Coronary artery (tissue), 2 donors: ENCODE data around the gene C14orf93.
A peak's percentile ranks its signal among the peaks of the same experiment; 100 is the strongest.

Experiments used
- DNase-seq: peaks from one replicate; pipeline ENCODE4 v3.0.0-alpha.2; 2017; ENCODE audit warnings: low spot score
- H3K27ac ChIP-seq, 2 donors: fragments of 200-600 bp; sonication (generic); one replicate each; pipeline ENCODE4 v1.5.1; 2016 to 2019
- H3K4me3 ChIP-seq: fragments of 200-600 bp; sonication (generic); 2 replicates; pipeline ENCODE4 v1.5.1; 2016; ENCODE audit warnings: mild to moderate bottlenecking, moderate library complexity
- TF ChIP-seq, protein P1 (sequence below): fragments of 200-600 bp; sonication (generic); IDR thresholded peaks from one replicate; pipeline ENCODE4 v1.5.1; 2019; ENCODE audit warnings: antibody characterized with exemption

Gene C14orf93

DNA sequence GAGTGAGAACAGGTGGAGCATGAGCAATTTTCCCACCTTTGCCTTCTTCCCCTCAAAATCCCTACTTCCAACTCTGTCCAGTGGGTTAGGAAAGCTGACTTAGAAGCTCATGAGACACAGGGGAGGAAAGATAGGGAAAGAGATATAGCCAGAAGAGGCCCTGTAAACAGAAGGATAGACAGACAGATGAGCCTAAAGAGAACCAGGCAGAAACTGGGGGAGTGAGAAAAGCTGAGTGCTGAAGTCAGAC is 32.6 kb downstream of the C14orf93 start:
- Histone ChIP-seq H3K27ac (peak overlapping the region; percentile 67 to 95), H3K4me3 (peak overlapping the region; percentile 24)
- TF ChIP-seq, protein P1, sequence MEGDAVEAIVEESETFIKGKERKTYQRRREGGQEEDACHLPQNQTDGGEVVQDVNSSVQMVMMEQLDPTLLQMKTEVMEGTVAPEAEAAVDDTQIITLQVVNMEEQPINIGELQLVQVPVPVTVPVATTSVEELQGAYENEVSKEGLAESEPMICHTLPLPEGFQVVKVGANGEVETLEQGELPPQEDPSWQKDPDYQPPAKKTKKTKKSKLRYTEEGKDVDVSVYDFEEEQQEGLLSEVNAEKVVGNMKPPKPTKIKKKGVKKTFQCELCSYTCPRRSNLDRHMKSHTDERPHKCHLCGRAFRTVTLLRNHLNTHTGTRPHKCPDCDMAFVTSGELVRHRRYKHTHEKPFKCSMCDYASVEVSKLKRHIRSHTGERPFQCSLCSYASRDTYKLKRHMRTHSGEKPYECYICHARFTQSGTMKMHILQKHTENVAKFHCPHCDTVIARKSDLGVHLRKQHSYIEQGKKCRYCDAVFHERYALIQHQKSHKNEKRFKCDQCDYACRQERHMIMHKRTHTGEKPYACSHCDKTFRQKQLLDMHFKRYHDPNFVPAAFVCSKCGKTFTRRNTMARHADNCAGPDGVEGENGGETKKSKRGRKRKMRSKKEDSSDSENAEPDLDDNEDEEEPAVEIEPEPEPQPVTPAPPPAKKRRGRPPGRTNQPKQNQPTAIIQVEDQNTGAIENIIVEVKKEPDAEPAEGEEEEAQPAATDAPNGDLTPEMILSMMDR, result no peak
- no peak for DNase-seq

DNA sequence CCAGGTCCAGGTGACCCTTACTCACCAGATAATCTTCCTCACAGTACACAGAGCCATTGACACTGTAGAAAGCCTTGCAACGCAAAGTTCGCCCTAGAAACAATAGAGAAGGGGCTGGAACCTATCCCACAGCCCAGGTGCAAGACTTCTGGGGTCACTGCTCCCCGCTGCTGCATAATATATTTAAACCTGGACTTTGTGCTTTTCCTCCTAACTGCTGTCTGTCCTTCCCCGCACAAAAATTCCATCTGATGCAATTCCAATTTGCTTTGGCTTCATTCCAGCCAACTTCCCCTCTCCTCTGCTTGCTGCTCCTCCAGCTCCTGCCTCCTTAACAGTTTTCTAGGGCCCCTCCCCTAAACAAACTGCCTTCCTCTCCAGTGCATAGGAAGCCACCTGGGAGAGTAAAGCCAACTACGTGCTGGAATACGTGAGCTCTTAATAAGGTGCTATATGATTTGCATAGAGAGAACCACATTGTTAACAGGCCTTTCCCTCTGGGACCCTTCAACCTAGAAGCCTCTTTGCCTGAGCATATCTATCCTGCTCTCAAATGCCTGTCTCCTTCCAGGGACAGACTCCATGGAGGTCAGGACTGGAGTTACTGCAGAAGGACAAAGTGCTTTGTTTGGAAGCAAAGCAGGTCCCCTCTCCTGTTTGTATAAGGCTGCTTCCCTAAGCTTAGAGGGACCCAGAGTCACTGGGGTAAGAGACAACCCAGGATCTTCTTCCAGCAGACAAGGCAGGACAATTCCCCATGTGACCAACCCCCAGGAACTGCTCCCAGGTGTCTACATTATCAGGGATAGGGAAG is 33.1 kb downstream of the C14orf93 start:
- H3K27ac ChIP-seq, result peak overlapping the region; percentile 67 to 95
- H3K4me3 ChIP-seq, result no peak overlapping the region
- TF ChIP-seq, protein P1, result no peak
- no peak for DNase-seq

DNA sequence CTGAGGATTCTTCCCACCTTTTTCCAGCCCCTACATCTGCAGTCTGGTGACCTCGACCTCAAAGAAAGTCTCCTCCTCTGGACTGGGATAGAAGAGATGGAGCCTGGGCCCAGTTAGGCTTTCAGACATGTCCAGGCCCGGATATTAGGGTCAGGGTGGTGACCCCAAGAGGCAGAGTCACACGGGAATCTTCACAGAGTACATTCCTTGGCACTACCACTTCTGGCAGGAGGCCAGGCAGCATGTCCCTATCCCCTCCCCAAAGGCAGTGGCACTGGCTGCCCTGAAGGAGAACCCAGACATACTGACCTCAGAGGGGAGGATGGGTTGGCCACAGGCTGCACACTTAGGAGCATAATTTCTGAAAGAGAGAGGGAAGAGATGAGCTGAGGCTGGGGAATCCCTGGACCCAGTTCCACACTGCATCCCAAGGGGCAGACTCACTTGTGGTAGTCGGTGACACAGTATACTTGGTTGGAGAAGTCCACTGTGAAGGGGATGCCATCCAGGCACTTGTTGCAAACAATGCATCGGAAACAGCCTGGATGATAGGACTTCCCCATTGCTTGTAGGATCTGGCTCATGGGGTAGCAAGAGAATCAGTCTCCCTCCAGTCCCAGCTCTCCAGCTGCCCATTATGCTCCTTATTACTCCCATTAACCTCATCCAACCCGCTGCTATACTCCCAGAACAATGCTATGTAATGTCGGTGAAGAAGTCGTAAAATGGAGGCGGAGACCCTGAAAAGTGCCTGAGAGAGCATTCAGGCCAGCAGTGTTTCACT is 35.2 kb downstream of the C14orf93 start:
- TF ChIP-seq, protein P1, result no peak
- no peak for DNase-seq
- peak overlapping the region in 1 of 2 donors; percentile 21 for H3K27ac ChIP-seq
- H3K4me3 ChIP-seq, result no peak overlapping the region

DNA sequence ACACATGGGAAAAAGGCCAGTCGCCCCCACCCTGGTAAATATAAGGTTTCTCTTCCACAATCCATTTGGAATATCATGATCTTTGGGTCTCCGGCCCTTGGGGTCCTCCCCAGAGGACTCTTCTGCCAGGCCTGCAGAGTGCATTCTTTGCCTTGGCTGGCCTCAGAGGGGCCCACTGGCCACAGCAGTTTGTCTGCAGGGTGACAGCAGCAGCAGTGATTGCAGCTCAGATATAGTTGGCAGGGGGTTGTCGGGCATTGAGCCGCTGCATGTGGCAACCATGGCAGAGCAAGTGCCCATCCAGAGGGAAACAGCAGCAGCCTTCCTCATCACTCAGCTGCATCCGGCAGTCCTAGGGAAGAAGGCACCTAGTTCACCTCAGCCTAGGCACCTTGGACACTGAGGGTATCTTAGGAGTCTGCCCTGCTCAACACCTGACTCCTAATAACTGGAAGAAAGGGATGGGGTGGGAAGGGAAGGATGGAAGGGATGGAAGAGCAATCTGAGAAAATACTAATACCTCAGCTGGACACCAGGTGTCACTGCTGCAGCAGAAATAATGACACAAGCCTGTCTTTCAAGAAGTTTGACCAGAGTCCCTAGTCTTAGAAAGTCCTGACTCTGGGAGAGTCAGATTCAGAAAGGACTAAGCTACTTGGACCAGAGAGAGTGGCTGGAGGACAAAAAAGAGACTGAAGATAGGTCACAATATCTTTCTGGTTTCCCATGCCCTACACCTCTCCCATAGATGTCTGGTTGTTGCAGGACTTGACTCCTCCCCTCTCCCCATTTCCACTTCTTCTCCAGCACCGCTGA is 36.5 kb downstream of the C14orf93 start:
- Histone ChIP-seq H3K4me3 (no peak overlapping the region), H3K27ac (peak overlapping the region in 1 of 2 donors; percentile 21)
- TF ChIP-seq, protein P1, result peak; percentile 60
- DNase-seq, result no peak

DNA sequence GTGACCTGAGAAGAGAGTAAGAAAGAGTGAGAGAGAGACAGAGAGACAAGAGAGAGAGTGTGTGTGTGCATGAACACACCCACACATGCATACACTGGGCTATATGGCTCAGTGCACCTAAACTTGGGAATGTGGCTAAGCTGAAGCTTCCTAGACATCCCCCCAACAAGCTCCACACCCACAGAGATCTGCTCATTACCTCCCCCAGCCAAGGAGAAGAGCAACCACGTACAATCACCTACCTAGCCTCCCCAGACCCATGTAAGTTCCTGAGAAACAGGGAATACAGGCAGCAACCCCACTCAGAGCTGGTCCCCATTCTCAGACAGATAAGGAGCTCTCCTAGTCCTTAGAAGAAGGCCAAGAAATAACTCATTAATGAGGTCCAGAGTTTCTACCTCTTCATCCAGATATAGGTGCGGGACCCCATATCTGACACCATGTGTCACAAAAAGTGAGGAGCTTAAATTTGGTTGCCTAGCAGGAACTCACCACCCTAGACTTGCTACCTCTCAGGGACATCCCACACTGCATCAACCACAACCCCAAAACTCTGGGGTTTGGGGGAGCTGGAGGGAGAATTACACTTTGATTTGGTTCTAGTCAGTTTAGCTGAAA is 37.5 kb downstream of the C14orf93 start:
- TF ChIP-seq, protein P1, result no peak
- Histone ChIP-seq H3K4me3 (no peak overlapping the region), H3K27ac (no peak overlapping the region)
- no peak for DNase-seq

DNA sequence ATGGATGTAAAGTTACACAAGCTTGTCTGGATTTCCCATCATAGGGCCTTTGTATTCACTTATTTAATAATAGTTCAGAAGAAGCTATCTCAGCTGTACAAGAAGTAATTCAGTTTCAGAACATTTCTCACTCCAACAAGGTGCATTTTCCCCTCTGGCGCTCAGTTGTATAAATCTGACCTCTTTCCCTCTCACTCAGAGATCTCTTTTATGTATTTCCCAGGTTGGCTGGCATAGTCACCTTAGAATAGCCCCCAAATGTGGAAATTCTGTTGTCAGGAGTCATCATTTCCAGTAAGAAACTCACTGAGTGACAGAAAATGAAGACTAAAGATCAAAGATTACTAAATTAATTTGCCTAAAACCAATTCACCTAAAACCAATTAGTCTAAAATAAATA is 38.8 kb downstream of the C14orf93 start:
- H3K4me3 ChIP-seq, result no peak overlapping the region
- DNase-seq, result no peak
- no peak overlapping the region for H3K27ac ChIP-seq
- TF ChIP-seq, protein P1, result no peak
